Measurements from ENCODE around the gene METRNL. TPM values are rescaled to one million over a fixed set of nuclear protein-coding genes. Genes with fewer than 3 reads are reported as not detected.

The METRNL gene
- total RNA-seq, 2 experiments from 2014 or later: 23.3 to 24.1 TPM

DNA sequence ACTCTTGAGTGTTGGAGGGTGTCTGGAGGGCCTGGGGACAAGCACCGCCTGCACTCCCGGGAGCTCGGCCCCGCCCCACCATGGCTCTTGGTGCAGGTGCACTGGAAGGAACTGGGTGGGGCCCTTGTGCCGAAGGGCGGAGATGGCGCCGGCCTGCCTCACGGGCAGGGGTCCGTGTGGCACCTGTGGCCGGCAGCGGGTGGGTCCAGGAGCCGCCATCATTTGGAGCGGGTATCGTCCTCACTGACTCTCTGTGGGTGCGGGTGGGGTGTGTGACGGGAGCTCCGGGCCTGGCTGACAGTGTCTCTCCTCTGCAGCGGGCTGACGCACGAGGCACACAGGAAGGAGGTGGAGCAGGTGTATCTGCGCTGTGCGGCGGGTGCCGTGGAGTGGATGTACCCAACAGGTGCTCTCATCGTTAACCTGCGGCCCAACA lies 5.2 kb downstream of the METRNL start:
- DNase-seq (no peak), ATAC-seq (no peak)
- POLR2A ChIA-PET: interaction anchor here (1.7 kb wide), 1 partner anchor 116 kb away, joined by 8 read pairs; no protein-coding TSS in a partner anchor
- Mint-ChIP-seq H3K36me3 (ENCODE audit: low read depth) (peaks cover 9% of the 10 kb centered on the region), H3K4me3 (peak overlapping the region; percentile 9), H3K9me3 (no peaks in the 10 kb centered on the region), H3K27me3 (peaks cover 3% of the 10 kb centered on the region), H3K27ac (peak overlapping the region; percentile 86), H3K4me1 (ENCODE audit: low read depth) (peaks cover 37% of the 10 kb centered on the region)
- intact Hi-C loops (cut with micrococcal nuclease): no loop called here
- CTCF ChIA-PET: interaction anchor here (1.4 to 1.8 kb wide), 2 partner anchors 14 to 119 kb away, joined by 3 to 8 read pairs; no protein-coding TSS in a partner anchor
- TF ChIP-seq, protein P1, sequence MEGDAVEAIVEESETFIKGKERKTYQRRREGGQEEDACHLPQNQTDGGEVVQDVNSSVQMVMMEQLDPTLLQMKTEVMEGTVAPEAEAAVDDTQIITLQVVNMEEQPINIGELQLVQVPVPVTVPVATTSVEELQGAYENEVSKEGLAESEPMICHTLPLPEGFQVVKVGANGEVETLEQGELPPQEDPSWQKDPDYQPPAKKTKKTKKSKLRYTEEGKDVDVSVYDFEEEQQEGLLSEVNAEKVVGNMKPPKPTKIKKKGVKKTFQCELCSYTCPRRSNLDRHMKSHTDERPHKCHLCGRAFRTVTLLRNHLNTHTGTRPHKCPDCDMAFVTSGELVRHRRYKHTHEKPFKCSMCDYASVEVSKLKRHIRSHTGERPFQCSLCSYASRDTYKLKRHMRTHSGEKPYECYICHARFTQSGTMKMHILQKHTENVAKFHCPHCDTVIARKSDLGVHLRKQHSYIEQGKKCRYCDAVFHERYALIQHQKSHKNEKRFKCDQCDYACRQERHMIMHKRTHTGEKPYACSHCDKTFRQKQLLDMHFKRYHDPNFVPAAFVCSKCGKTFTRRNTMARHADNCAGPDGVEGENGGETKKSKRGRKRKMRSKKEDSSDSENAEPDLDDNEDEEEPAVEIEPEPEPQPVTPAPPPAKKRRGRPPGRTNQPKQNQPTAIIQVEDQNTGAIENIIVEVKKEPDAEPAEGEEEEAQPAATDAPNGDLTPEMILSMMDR (IDR thresholded peaks at IDR 0.05): no peak

DNA sequence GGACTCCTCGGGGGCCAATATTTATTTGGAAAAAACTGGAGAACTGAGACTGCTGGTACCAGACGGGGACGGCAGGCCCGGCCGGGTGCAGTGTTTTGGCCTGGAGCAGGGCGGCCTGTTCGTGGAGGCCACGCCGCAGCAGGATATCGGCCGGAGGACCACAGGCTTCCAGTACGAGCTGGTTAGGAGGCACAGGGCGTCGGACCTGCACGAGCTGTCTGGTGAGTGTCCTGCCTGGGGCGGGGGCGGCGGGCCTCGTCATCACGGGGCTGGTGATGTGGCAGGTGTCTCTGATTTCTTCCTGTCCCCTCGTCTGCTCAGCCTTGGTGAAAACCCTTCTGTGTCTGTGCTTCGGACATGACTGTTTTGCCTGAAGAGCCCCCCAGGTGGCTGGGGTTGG lies 5.7 kb downstream of the METRNL start:
- H3K4me1 Mint-ChIP-seq (ENCODE audit: low read depth): peaks cover 37% of the 10 kb centered on the region
- no peak overlapping the region for H3K27ac Mint-ChIP-seq
- no peak for DNase-seq
- no peak for ATAC-seq
- H3K9me3 Mint-ChIP-seq: no peaks in the 10 kb centered on the region
- H3K36me3 Mint-ChIP-seq (ENCODE audit: low read depth): peaks cover 9% of the 10 kb centered on the region
- ChIA-PET CTCF (no interaction called here), POLR2A (interaction anchor here (1.7 kb wide), 1 partner anchor 115 kb away, joined by 8 read pairs; no protein-coding TSS in a partner anchor)
- intact Hi-C loops (cut with micrococcal nuclease): no loop called here
- H3K4me3 Mint-ChIP-seq: no peak overlapping the region
- H3K27me3 Mint-ChIP-seq: peaks cover 3% of the 10 kb centered on the region
- TF ChIP-seq, protein P1 (IDR thresholded peaks at IDR 0.05): no peak

DNA sequence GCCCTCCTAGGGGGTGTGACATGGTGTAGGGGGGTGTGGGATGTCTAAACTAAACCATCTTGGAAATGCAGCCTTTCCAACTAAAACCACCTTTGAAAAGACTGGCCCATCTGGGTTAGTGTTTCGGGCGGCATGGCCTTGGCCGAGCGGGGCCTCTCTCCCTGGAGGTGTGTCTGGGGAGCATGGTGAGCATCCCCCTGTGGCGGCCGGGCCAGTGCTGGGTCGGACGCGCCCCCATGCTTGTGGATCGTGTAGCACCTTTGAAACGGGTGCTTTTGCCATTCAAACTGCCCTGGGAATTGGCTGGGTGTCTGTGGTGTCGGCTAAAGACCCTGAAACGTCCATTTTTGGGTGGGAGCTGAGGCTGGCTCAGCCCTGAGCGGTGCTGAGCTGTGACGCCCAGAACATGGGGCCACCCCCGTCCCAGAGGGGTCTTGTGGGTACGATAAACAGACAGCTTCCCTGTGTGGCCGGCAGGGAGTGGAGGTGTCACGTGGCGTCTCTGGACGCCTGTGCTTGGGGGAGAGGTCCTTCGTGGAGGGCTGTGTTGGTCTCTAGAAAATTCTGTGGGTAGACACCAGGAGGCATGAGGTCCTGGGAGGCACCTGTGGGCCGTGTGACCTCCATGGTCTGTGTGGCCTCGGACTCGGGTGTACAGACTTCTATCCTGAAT lies 6.3 kb downstream of the METRNL start:
- ATAC-seq: no peak
- TF ChIP-seq, protein P1 (IDR thresholded peaks at IDR 0.05): no peak
- no peaks in the 10 kb centered on the region for H3K9me3 Mint-ChIP-seq
- intact Hi-C loops (cut with micrococcal nuclease): no loop called here
- no peak for DNase-seq
- ChIA-PET POLR2A (no interaction called here), CTCF (no interaction called here)
- H3K27me3 Mint-ChIP-seq: peaks cover 3% of the 10 kb centered on the region
- peaks cover 9% of the 10 kb centered on the region for H3K36me3 Mint-ChIP-seq (ENCODE audit: low read depth)
- H3K4me3 Mint-ChIP-seq: no peak overlapping the region
- H3K4me1 Mint-ChIP-seq (ENCODE audit: low read depth): peaks cover 37% of the 10 kb centered on the region
- peak overlapping the region; percentile 5 for H3K27ac Mint-ChIP-seq

DNA sequence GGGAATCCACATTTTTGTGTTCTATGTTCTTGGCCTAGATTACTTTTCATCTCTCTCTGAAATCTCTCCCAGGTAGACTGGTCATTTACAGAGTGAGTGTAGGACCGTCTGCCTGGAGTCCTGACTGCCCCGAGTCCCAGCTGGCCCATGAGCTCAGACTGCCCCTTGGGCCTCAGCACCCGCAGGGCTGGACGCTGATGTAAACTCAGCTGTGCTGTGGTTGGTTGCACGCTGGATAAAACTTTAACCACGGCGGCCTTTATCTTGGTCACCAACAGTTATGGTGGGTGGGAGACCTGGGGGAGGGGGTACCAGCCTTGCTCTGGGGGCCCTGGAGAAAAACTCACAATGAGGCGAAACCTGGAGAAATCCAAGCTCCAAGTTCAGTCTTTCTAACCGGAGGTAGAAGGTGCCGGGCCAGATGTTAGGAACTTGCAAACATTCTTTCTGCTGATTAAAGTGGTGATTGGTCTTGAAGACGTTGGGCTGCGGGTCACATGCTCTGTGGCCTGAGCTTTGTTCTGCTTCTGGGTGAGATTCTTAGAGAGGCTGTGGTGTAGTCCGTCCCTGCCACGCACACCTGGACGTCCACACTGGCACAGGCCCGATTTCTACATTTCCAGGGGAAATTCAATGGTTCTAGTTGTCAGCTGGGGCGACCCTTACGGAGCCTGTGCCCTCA lies 6.9 kb downstream of the METRNL start:
- no peak overlapping the region for H3K4me3 Mint-ChIP-seq
- peaks cover 9% of the 10 kb centered on the region for H3K36me3 Mint-ChIP-seq (ENCODE audit: low read depth)
- peaks cover 37% of the 10 kb centered on the region for H3K4me1 Mint-ChIP-seq (ENCODE audit: low read depth)
- TF ChIP-seq, protein P1 (IDR thresholded peaks at IDR 0.05): no peak
- peak overlapping the region; percentile 5 for H3K27ac Mint-ChIP-seq
- peaks cover 3% of the 10 kb centered on the region for H3K27me3 Mint-ChIP-seq
- no peak for ATAC-seq
- CTCF ChIA-PET: no interaction called here
- no peaks in the 10 kb centered on the region for H3K9me3 Mint-ChIP-seq
- no peak for DNase-seq
- POLR2A ChIA-PET: no interaction called here
- intact Hi-C loops (cut with micrococcal nuclease): no loop called here

Measured in activated CD8-positive, alpha-beta T cell treated with anti-CD3 and anti-CD28 coated beads for 36 hours (primary cell).